HEK293 (cell line): ENCODE data around the gene HLA-DQB1.
"Not testable (repeated sequence)": the region's sequence is repeated elsewhere in the genome, so short reads cannot be mapped to it uniquely, and the experiment has no call there.

Experiments used
- CTCF ChIA-PET: fragments of 350-600 bp; formaldehyde crosslinking; extraction: SDS; loops from one replicate; lab custom pipeline; 2021; ENCODE audit warnings: antibody characterized with exemption; lab: Yijun Ruan, JAX
- POLR2A ChIA-PET: fragments of 300-600 bp; formaldehyde crosslinking; extraction: SDS; loops from one replicate; lab custom pipeline; 2020; ENCODE audit warnings: antibody characterized with exemption, inconsistent platforms; lab: Yijun Ruan, JAX
- H3K27ac ChIP-seq: fragments of 200-500 bp; sonication (Bioruptor generic); 2 replicates; pipeline ENCODE4 v1.5.1; 2014; ENCODE audit warnings: low read depth, low read length, control low read depth, inconsistent platforms; ENCODE audit errors: extremely low read depth
- H3K36me3 ChIP-seq, 2 experiments: fragments of 200-500 bp in 1 of 2; sonication (Bioruptor generic) in 1 of 2; 1 replicate in 1 of 2; 2 replicates in 1 of 2; pipeline ENCODE4 v1.5.1; 2014 to 2017; ENCODE audit warnings: inconsistent platforms in 2 of 2, low read length in 2 of 2; ENCODE audit not compliant: control insufficient read depth in 2 of 2, insufficient read depth in 1 of 2
- H3K4me1 ChIP-seq: fragments of 200-500 bp; sonication (Bioruptor generic); 2 replicates; pipeline ENCODE4 v1.5.1; 2014; ENCODE audit warnings: mild to moderate bottlenecking, low read length, inconsistent platforms; ENCODE audit not compliant: control insufficient read depth, insufficient read depth
- H3K4me3 ChIP-seq: 2 replicates; pipeline ENCODE4 v1.5.1; 2011; ENCODE audit warnings: low read depth, mild to moderate bottlenecking, control low read depth, low read length, moderate library complexity
- H3K9me3 ChIP-seq: fragments of 200-500 bp; sonication (Bioruptor generic); 2 replicates; pipeline ENCODE4 v1.5.1; 2014; ENCODE audit warnings: low read depth, low read length, inconsistent platforms; ENCODE audit not compliant: control insufficient read depth, insufficient read depth
- GLIS1 ChIP-seq: fragments of 450-650 bp; formaldehyde crosslinking; IDR thresholded peaks from 2 replicates; pipeline ENCODE4 v1.5.1; 2016; ENCODE audit warnings: missing biosample characterization, missing genetic modification characterization
- OSR2 ChIP-seq: fragments of 450-650 bp; formaldehyde crosslinking; IDR thresholded peaks from 2 replicates; pipeline ENCODE4 v1.5.1; 2016; ENCODE audit warnings: missing biosample characterization, missing genetic modification characterization
- WT1 ChIP-seq: fragments of 450-650 bp; formaldehyde crosslinking; IDR thresholded peaks from 2 replicates; pipeline ENCODE4 v1.5.1; 2016; ENCODE audit warnings: missing biosample characterization, missing genetic modification characterization
- ZBTB8A ChIP-seq: fragments of 450-650 bp; formaldehyde crosslinking; IDR thresholded peaks from 2 replicates; pipeline ENCODE4 v1.5.1; 2016; ENCODE audit warnings: missing biosample characterization, missing genetic modification characterization
- ZNF10 ChIP-seq: fragments of 450-650 bp; formaldehyde crosslinking; IDR thresholded peaks from 2 replicates; pipeline ENCODE4 v1.5.1; 2017; ENCODE audit warnings: missing biosample characterization, missing genetic modification characterization
- ZNF146 ChIP-seq: fragments of 450-650 bp; formaldehyde crosslinking; IDR thresholded peaks from 2 replicates; pipeline ENCODE4 v1.5.1; 2016; ENCODE audit warnings: missing biosample characterization, missing genetic modification characterization
- ZNF280D ChIP-seq: fragments of 450-650 bp; formaldehyde crosslinking; IDR thresholded peaks from 2 replicates; pipeline ENCODE4 v1.5.1; 2016; ENCODE audit warnings: missing biosample characterization, missing genetic modification characterization
- ZNF362 ChIP-seq: fragments of 450-650 bp; formaldehyde crosslinking; IDR thresholded peaks from 2 replicates; pipeline ENCODE4 v1.5.1; 2016; ENCODE audit warnings: missing biosample characterization, missing genetic modification characterization
- ZNF580 ChIP-seq: fragments of 450-650 bp; formaldehyde crosslinking; IDR thresholded peaks from 2 replicates; pipeline ENCODE4 v1.5.1; 2016; ENCODE audit warnings: missing biosample characterization, missing genetic modification characterization
- ZSCAN16 ChIP-seq: fragments of 450-650 bp; formaldehyde crosslinking; IDR thresholded peaks from 2 replicates; pipeline ENCODE4 v1.5.1; 2016; ENCODE audit warnings: missing biosample characterization, missing genetic modification characterization

The HLA-DQB1 gene

GRCh38 chr6:32635526-32636123, 30.8 kb downstream of the HLA-DQB1 start:
- 0 out of 2 replicates have a peak, but pooled peaks have one; percentile 57 for TF ChIP-seq ZNF362 (tag by site-specific recombination)
- 0 out of 2 replicates have a peak, but pooled peaks have one; percentile 26 for TF ChIP-seq ZSCAN16 (tag by site-specific recombination)
- TF ChIP-seq GLIS1 (tag by site-specific recombination), result peak; percentile 12; the same call in 1 of the 2 replicates
- TF ChIP-seq ZBTB8A (tag by site-specific recombination), result no peak
- 0 out of 2 replicates have a peak, but pooled peaks have one; percentile 22 for TF ChIP-seq OSR2 (tag by site-specific recombination)
- TF ChIP-seq WT1 (tag by site-specific recombination), result peak; percentile 53
- TF ChIP-seq, all 188 proteins: peak for 5
- H3K9me3 ChIP-seq, result no peaks in the 10 kb centered on the region
- peak overlapping the region; percentile 28; the same call in 1 of the 2 replicates for H3K27ac ChIP-seq
- no peaks in the 10 kb centered on the region for H3K36me3 ChIP-seq
- POLR2A ChIA-PET, result interaction anchor here (0.9 to 1.5 kb wide), 3 partner anchors 21 to 808 kb away, joined by 3 to 7 read pairs (median 6); partner anchors contain the start of gene HSPA1B
- no peak overlapping the region for H3K4me3 ChIP-seq
- H3K4me1 ChIP-seq, result peaks cover 17% of the 10 kb centered on the region
- CTCF ChIA-PET, result interaction anchor here (0.7 to 8.5 kb wide), 13 partner anchors 13 to 390 kb away, joined by 3 to 101 read pairs (median 4); partner anchors contain the start of genes HLA-DQB1 and TAP2

GRCh38 chr6:32629793-32630192, 36.7 kb downstream of the HLA-DQB1 start:
- H3K4me3 ChIP-seq, POLR2A ChIA-PET, H3K4me1 ChIP-seq, H3K9me3 ChIP-seq, H3K27ac ChIP-seq, H3K36me3 ChIP-seq: not testable (repeated sequence)
- CTCF ChIA-PET, result interaction anchor here (0.7 to 8.5 kb wide), 5 partner anchors 7 to 318 kb away, joined by 4 to 101 read pairs (median 5); no protein-coding TSS in a partner anchor
- 0 out of 2 replicates have a peak, but pooled peaks have one; percentile 39 for TF ChIP-seq ZNF580
- peak; percentile 95 for TF ChIP-seq ZNF146 (tag by site-specific recombination)
- 0 out of 2 replicates have a peak, but pooled peaks have one; percentile 42 for TF ChIP-seq ZNF280D (tag by site-specific recombination)

- H3K27ac ChIP-seq, result no peak overlapping the region
- CTCF ChIA-PET, result no interaction called here
- no peaks in the 10 kb centered on the region for H3K36me3 ChIP-seq
- H3K4me3 ChIP-seq, result no peak overlapping the region
- H3K4me1 ChIP-seq, result peaks cover 18% of the 10 kb centered on the region
- POLR2A ChIA-PET, result no interaction called here
- TF ChIP-seq ZNF10, result no peak
- H3K9me3 ChIP-seq, result no peaks in the 10 kb centered on the region
Measured at GRCh38 chr6:32627831-32628230, 38.6 kb downstream of the HLA-DQB1 start.

- CTCF ChIA-PET, result no interaction called here
- TF ChIP-seq ZNF362 (tag by site-specific recombination), result peak; percentile 53; the same call in 1 of the 2 replicates
- TF ChIP-seq ZNF10, result no peak
- POLR2A ChIA-PET, result no interaction called here
Measured at GRCh38 chr6:32627249-32627648, 39.2 kb downstream of the HLA-DQB1 start.

More at GRCh38 chr6:32627249-32627648, 39.2 kb downstream of the HLA-DQB1 start:
- Histone ChIP-seq H3K9me3 (no peaks in the 10 kb centered on the region), H3K27ac (no peak overlapping the region), H3K4me3 (no peak overlapping the region), H3K36me3 (no peaks in the 10 kb centered on the region), H3K4me1 (peaks cover 18% of the 10 kb centered on the region)
